HepG2 (cell line): ENCODE data around the gene NPEPL1.

ENCODE experiments used
- CTCF ChIP-seq: sonication (generic); formaldehyde crosslinking; IDR thresholded peaks from 2 replicates; pipeline ENCODE4 v1.5.0; 2020; ENCODE audit warnings: mild to moderate bottlenecking, missing genetic modification reagents, moderate library complexity
- FOXK2 ChIP-seq: fragments of 450-650 bp; IDR thresholded peaks from 2 replicates; pipeline ENCODE4 v1.6.1; 2016
- HNF4G ChIP-seq, 2 experiments: sonication (generic) in 1 of 2; formaldehyde crosslinking in 1 of 2; IDR thresholded peaks; 2 replicates each; pipeline versions ENCODE4 v1.4.0 to v1.6.1; 2011 to 2020; ENCODE audit warnings: borderline replicate concordance in 2 of 2, low read depth in 2 of 2, mild to moderate bottlenecking in 2 of 2, low read length in 1 of 2, missing genetic modification reagents in 1 of 2, moderate library complexity in 1 of 2
- KDM5A ChIP-seq: fragments of 200-600 bp; sonication (generic); IDR thresholded peaks from 2 replicates; pipeline ENCODE4 v1.7.0; 2018; ENCODE audit warnings: antibody characterized with exemption, mild to moderate bottlenecking, low read length, borderline replicate concordance
- KLF13 ChIP-seq: sonication (generic); formaldehyde crosslinking; IDR thresholded peaks from 2 replicates; pipeline ENCODE4 v1.4.0; 2020; ENCODE audit warnings: mild to moderate bottlenecking, missing genetic modification reagents
- NFE2L2 ChIP-seq: fragments of 150-350 bp; IDR thresholded peaks from 2 replicates; pipeline ENCODE4 v1.6.1; 2014; ENCODE audit warnings: low read length
- POLR2A ChIP-seq, 2 experiments: IDR thresholded peaks; 2 replicates each; pipeline ENCODE4 v1.6.1; 2011; ENCODE audit warnings: low read depth in 2 of 2, low read length in 2 of 2, mild to moderate bottlenecking in 1 of 2, moderate library complexity in 1 of 2; ENCODE audit not compliant: insufficient read depth in 1 of 2
- SMARCE1 ChIP-seq: fragments of 450-650 bp; IDR thresholded peaks from 2 replicates; pipeline ENCODE4 v1.6.1; 2017; ENCODE audit warnings: borderline replicate concordance
- SRF ChIP-seq: IDR thresholded peaks from 2 replicates; pipeline ENCODE4 v1.6.1; 2011; ENCODE audit warnings: mild to moderate bottlenecking, low read depth, low read length, moderate library complexity
- ZNF121 ChIP-seq: sonication (generic); formaldehyde crosslinking; IDR thresholded peaks from 2 replicates; pipeline ENCODE4 v1.5.0; 2020; ENCODE audit warnings: mild to moderate bottlenecking, missing genetic modification reagents
- ZNF205 ChIP-seq: IDR thresholded peaks from 2 replicates; pipeline ENCODE4 v1.6.1; 2018; ENCODE audit warnings: missing biosample characterization, missing genetic modification reagents
- ZNF24 ChIP-seq: fragments of 450-650 bp; IDR thresholded peaks from 2 replicates; pipeline ENCODE4 v1.6.1; 2017; ENCODE audit warnings: antibody characterized with exemption, mild to moderate bottlenecking
- ZNF362 ChIP-seq: sonication (generic); formaldehyde crosslinking; IDR thresholded peaks from 2 replicates; pipeline ENCODE4 v1.4.0; 2020; ENCODE audit warnings: missing genetic modification reagents, mild to moderate bottlenecking, borderline replicate concordance
- ZNF629 ChIP-seq: sonication (generic); formaldehyde crosslinking; conservative IDR thresholded peaks from 2 replicates; pipeline ENCODE4 v1.5.0; 2020; ENCODE audit warnings: missing genetic modification reagents

GRCh38 chr20:58759947-58760346 is 67.3 kb downstream of the NPEPL1 start:
- TF ChIP-seq KDM5A (no peak), KLF13 (CRISPR knock-in tag) (no peak), ZNF362 (CRISPR knock-in tag) (no peak), CTCF (no peak), ZNF629 (CRISPR knock-in tag) (no peak), POLR2A (IDR thresholded peaks at IDR 0.05; ENCODE audit: insufficient read depth in 1 of 2, low read depth in 2 of 2, low read length in 2 of 2) (no peak), ZNF24 (no peak), SMARCE1 (no peak), HNF4G (IDR thresholded peaks at IDR 0.05; ENCODE audit: borderline replicate concordance, low read depth, low read length) (no peak), HNF4G (CRISPR knock-in tag; IDR thresholded peaks at IDR 0.05; ENCODE audit: borderline replicate concordance, low read depth) (no peak), FOXK2 (no peak), ZNF121 (no peak), ZNF205 (CRISPR knock-in tag) (no peak), NFE2L2 (no peak), SRF (no peak)
